ENCODE results near the gene AFG3L2.

AFG3L2 gene

DNA sequence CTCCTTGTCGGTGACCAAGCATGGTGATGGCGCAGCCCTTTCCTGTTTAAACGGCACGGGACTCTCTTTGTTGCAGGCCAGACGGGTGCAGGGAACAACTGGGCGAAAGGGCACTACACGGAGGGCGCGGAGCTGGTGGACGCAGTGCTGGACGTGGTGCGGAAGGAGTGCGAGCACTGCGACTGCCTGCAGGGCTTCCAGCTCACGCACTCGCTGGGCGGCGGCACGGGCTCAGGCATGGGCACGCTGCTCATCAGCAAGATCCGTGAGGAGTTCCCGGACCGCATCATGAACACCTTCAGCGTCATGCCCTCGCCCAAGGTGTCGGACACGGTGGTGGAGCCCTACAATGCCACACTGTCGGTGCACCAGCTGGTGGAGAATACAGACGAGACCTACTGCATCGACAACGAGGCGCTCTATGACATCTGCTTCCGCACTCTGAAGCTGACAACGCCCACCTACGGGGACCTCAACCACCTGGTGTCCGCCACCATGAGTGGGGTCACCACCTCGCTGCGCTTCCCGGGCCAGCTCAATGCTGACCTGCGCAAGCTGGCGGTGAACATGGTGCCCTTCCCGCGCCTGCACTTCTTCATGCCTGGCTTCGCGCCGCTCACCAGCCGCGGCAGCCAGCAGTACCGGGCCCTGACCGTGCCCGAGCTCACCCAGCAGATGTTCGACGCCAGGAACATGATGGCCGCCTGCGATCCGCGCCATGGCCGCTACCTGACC lies 51.9 kb downstream of the AFG3L2 start:
- no peak for DNase-seq

DNA sequence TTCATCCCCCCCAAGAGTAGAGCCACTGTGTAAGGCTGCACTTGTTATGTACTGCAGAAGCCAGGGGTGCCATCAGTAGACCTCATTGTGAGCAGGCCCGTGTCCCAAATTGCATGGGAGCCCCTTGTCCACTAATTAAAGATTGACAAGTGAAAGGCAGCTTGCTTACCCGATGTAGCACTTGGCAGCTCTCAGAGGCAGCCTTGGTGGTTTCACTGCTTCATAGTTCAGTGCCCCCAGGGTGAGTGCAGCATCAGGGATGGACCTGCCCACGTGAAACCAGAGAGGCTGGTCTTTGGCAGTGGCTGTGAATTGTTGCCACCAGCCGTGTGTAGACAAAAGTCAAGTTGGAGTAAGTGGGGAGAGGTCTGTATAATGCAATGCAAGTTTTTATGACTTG lies 55.7 kb downstream of the AFG3L2 start:
- DNase-seq: no peak

- DNase-seq: no peak
Observed at GRCh38 chr18:12318857-12319256, 58.2 kb downstream of the AFG3L2 start.

DNA sequence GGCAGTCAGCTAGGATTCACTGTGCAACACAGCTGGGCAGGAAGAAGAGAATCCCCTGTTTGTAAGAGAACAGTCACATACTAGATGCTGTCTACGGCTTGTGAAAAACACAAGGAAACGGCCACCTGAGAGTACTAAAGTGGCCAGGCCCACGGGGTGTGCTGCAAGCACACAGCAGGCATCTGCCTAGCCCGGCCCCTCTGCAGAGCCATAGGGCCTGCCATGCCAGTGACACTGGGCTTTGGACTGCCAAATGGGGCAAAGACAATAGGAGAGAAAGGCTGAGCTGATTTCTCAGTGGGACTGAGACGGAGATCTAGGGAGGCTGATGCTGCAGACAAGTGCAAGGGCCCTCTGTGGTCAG lies 58.7 kb downstream of the AFG3L2 start:
- no peak for DNase-seq

DNA sequence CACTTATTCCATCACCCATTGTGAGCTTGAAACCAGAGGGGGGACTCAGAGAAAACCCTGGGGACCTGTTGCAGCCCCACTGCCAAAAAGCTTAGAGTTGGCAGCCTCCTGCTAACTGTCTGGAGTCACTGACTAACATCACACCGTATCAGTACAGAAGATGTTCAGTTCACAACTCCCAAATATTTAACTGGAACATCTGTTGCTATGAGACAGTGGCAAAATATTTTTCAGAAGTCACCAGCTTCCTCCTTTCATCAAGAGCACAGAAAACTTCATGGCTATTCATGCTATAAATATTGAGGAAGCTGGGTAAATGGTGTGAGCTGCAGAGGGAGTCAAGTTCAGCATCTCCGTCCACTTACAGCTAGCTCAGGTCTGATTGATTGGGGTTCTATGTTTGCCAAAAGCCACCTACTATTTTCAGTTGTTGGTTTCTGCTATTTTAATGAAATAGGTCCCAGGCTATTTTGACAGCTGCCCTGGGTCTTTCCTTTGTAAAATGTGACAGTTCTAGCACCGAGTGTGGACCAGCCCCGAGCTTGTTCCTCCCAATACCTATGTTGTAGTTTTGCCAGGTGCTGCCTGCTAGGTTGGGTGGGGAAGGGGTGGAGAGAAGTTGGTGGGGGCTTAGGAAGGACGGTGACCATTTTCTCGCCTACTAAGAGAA lies 59.2 kb downstream of the AFG3L2 start:
- DNase-seq: peak; percentile 72

DNA sequence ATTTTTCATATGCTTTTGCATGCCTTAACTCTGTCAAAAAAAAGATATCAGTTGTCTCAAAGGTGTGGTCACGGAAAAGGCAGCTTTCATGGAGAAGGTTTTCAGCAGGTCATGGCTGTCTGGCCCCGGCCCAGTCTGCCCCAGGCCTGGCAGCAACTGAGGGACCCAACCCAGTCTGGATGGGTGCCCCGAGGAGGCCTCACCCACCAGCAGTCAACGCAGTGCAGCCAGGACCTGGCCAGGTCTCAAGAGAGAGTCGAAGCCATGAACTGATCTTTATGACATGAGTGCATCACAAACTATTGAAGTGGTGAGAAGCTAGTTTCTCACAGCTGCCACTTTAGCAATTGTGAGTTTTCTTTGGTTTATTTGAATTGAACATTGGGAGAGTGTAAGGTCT lies 61.1 kb downstream of the AFG3L2 start:
- no peak for DNase-seq

GRCh38 chr18:12315490-12315889 lies 61.5 kb downstream of the AFG3L2 start:
- DNase-seq: no peak

- no peak for DNase-seq
Observed at GRCh38 chr18:12314591-12315305, 62.3 kb downstream of the AFG3L2 start.

- no peak for DNase-seq
Observed at GRCh38 chr18:12313530-12314245, 63.3 kb downstream of the AFG3L2 start.

- DNase-seq: no peak
Observed at GRCh38 chr18:12312976-12313375, 64.1 kb downstream of the AFG3L2 start.

- no peak for DNase-seq
Observed at GRCh38 chr18:12310762-12311161, 66.3 kb downstream of the AFG3L2 start.

- DNase-seq: no peak
Observed at GRCh38 chr18:12309683-12310198, 67.3 kb downstream of the AFG3L2 start.

DNA sequence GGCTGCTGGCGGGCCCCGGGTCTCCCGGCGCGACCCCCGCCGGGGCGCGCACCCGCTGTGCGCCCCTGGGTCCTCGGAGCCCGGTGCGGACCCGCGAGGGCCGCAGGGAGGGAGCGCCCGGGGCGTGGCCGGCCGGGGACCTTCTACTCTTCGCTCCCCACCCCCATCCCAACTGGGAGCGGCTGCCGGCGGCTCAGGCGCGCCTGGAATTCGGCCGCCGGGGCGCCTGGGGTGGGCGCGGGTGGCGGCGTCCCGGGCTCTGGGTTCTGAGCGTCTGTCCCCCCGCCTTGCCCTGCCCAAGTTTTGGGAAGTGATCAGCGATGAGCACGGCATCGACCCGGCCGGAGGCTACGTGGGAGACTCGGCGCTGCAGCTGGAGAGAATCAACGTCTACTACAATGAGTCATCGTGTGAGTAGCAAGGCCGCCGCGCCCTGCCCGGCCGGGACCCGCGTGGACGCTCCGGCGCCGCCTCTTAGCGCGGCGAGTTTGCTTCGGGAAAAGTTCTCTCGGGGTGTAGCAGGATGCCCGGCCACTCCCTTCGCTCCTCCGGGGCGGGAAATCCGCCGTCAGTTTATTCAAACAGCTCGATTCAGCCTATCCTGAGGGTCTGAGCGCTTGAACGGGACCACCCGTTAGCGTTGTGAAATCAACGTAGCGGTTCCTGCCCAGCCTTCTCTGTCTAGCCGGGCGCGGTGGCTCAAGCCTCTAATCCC lies 68.5 kb downstream of the AFG3L2 start:
- peak; percentile 83 for DNase-seq

DNA sequence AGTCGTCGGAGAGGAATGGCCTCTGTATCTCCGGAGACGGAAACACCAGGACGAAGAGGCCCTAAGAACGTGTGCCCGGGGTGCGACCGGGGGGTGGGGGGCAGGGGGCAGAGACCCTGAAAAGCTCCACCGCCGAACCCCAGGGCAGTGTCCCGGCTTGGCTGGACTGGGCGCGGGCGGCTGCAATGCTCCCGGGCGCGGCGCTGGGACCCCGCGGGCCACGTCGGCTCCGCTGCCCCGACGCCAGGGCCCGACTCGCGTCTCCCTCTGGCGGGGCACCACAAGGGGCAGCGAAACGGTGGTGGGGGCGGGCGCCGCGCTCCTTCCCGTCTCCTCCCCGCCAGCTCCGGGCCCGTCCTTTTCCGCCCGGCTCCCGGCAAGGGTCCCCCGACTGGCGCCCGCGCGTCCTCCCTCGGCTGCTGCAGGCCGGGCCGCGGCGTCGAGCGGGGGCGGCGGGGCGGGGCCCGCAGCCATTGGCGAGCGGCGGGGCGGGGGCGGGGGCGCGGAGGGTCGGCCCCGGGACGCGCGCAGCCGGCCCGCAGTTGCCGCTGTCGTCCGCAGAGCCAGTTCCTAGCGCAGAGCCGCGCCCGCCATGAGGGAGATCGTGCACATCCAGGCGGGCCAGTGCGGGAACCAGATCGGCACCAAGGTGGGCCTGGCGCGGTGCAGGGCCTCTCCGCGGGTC lies 69.2 kb downstream of the AFG3L2 start, which contains the start of gene TUBB6:
TUBB6 (plus strand) TSS at position 541 of the 685 bp plus-strand sequence; CDS start at position 593, 52 bp downstream.
- peak; percentile 91 for DNase-seq

DNA sequence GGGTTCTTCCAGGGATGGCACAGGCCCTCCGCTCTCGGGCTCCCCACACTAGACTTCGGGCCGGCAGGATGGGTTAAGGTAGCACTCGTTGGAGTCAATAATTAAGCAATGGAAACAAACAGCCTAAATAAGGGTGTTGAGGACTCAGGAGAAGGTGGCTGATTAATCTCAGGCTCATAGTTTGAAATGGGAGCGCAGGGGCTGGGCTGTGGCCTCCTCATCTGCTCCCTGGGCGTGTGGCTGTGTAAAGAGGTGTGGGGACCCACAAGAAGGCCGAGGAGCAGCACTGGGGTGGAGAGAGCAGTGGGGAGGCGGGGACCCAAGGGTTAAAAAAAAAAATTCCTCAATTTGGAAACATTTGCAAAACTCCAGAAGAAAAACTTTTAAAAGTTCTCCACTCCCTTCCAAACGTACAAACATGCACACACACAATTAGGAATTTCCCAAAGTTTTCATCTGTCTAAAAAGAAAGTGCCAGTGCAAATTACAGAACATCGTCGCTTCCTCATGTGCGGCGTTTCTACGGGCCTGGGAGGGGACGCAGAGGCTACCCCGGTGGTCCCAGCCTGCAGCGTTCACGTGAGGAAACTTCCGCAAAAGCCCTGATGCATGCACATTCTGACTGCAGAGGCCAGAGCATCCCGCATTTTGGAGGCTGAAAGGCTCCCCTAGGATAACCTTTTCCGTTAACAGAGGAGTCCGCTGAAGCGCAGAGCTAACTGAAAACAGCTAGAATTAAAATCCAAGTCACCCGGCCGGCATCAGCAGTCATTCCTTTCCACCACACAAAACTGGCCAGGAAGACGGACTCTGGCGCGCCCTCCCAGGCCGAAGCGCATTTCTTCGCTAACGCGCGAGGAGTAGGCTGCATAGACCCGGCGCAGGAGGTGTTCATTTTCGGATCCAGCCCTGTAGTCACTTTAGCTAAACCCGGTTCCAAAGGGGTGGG lies 70.0 kb downstream of the AFG3L2 start:
- peak; percentile 74 for DNase-seq

- DNase-seq: no peak
Observed at GRCh38 chr18:12305930-12306629, 70.9 kb downstream of the AFG3L2 start.

DNA sequence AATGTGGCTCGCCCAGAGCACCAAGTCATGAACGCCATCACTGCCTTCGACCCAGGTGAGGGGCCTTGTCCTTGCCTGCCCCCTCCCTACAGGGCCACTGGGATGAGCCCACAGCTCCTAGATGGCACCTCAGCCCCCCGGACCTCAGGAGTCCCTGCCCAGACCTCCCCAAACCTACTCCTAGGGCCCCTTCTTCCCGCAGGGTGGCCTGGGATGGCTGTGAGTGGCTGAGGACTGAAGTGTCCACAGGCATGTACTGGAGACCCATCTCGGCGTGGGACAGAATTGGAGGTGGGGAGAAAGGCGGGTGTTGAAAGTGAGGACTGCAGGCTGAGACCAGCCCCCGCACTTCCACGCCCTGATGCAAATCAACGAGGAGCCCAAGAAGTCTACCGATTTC lies 71.8 kb downstream of the AFG3L2 start:
- no peak for DNase-seq

GRCh38 chr18:12304351-12305210 lies 72.4 kb downstream of the AFG3L2 start:
- DNase-seq: peak; percentile 37
